HCT116 (cell line): ENCODE results near the gene FRMD4A. TPM values are rescaled to one million over a fixed set of nuclear protein-coding genes. Genes with fewer than 3 reads are reported as not detected.

Source experiments
- ATAC-seq: fragments of 200-7000 bp; cut with Tn5 transposase; 2 replicates; pipeline ENCODE4 v1.9.1; 2020; ENCODE audit warnings: mild to moderate bottlenecking, moderate library complexity
- BruUV-seq: library from RNA; stranded (reverse); fragments of 400-500 nt; replicated peaks from 2 replicates; lab custom pipeline; 2021; lab: Mats Ljungman, UMichigan
- CTCF ChIA-PET: fragments of 300-600 bp; sonication (Branson Sonifier 250); formaldehyde crosslinking; loops from one replicate; lab custom pipeline; 2021; ENCODE audit warnings: antibody characterized with exemption; lab: Charles Lee
- POLR2A ChIA-PET: fragments of 300-600, 350-600 bp; sonication (Branson Sonifier 250); formaldehyde crosslinking; loops from one replicate; lab custom pipeline; 2021; ENCODE audit warnings: antibody characterized with exemption; lab: Charles Lee
- RAD21 ChIA-PET, 2 experiments: fragments of 300-600 bp; sonication (Branson Sonifier 250); formaldehyde crosslinking; loops; one replicate each; lab custom pipeline; 2023; ENCODE audit warnings: low total read pairs in 2 of 2; ENCODE audit not compliant: uncharacterized antibody in 2 of 2, unreplicated experiment in 2 of 2, low non-redundant PET in 1 of 2; lab: Charles Lee
- DNase-seq: peaks from one replicate; pipeline ENCODE4 v3.0.0-alpha.2; 2010; ENCODE audit warnings: low read depth, low spot score
- H2AFZ ChIP-seq: fragments of 200-600 bp; shearing (Covaris generic), sonication (generic); 2 replicates; pipeline ENCODE4 v1.6.1; 2017; ENCODE audit warnings: low read depth, mixed run types, mixed read lengths, antibody characterized with exemption, low read length; ENCODE audit not compliant: poor library complexity, severe bottlenecking
- H3K27ac ChIP-seq: 2 replicates; pipeline ENCODE4 v1.5.1; 2012; ENCODE audit warnings: low read depth, low read length
- H3K27me3 ChIP-seq: fragments of 200-600 bp; sonication (generic); 2 replicates; pipeline ENCODE4 v1.6.1; 2016; ENCODE audit warnings: mixed run types, low read length, mixed read lengths; ENCODE audit not compliant: insufficient read depth
- H3K36me3 ChIP-seq, 2 experiments: fragments of 200-500 bp in 1 of 2; fragments of 200-600 bp in 1 of 2; sonication (Bioruptor generic) in 1 of 2; sonication (generic) in 1 of 2; 2 replicates each; pipeline versions ENCODE4 v1.5.1 to v1.6.1; 2014 to 2016; ENCODE audit warnings: low read length in 2 of 2, inconsistent platforms in 1 of 2, mixed read lengths in 1 of 2, mixed run types in 1 of 2; ENCODE audit not compliant: insufficient read depth in 2 of 2, control insufficient read depth in 1 of 2
- H3K4me1 ChIP-seq, 2 experiments: fragments of 200-600 bp in 1 of 2; sonication (generic) in 1 of 2; 2 replicates each; pipeline versions ENCODE4 v1.5.1 to v1.6.1; 2012 to 2017; ENCODE audit warnings: low read length in 2 of 2, inconsistent platforms in 1 of 2, mild to moderate bottlenecking in 1 of 2, mixed read lengths in 1 of 2, mixed run types in 1 of 2, moderate library complexity in 1 of 2; ENCODE audit not compliant: insufficient read depth in 2 of 2, control insufficient read depth in 1 of 2
- H3K4me2 ChIP-seq: fragments of 200-600 bp; sonication (generic); 2 replicates; pipeline ENCODE4 v1.6.1; 2017; ENCODE audit warnings: mixed run types, low read length, mixed read lengths
- H3K4me3 ChIP-seq, 2 experiments: fragments of 200-600 bp in 1 of 2; sonication (generic) in 1 of 2; replicated peaks in 1 of 2; 2 replicates each; pipeline ENCODE4 v1.5.1; 2011 to 2016; ENCODE audit warnings: low read length in 2 of 2, control low read depth in 1 of 2, low read depth in 1 of 2, mild to moderate bottlenecking in 1 of 2, mixed read lengths in 1 of 2, mixed run types in 1 of 2
- H3K79me2 ChIP-seq: fragments of 200-600 bp; sonication (generic); 2 replicates; pipeline ENCODE4 v1.6.1; 2017; ENCODE audit warnings: mild to moderate bottlenecking, mixed run types, low read length, moderate library complexity, mixed read lengths; ENCODE audit not compliant: insufficient read depth
- H3K9ac ChIP-seq: fragments of 200-600 bp; sonication (generic); 2 replicates; pipeline ENCODE4 v1.6.1; 2016; ENCODE audit warnings: low read length, mixed read lengths
- H3K9me2 ChIP-seq: fragments of 200-600 bp; sonication (generic), shearing (Covaris generic); 2 replicates; pipeline ENCODE4 v1.6.1; 2017; ENCODE audit warnings: mixed run types, mild to moderate bottlenecking, moderate library complexity; ENCODE audit not compliant: insufficient read depth
- H3K9me3 ChIP-seq, 2 experiments: fragments of 200-500 bp in 1 of 2; fragments of 200-600 bp in 1 of 2; sonication (Bioruptor generic) in 1 of 2; sonication (generic) in 1 of 2; 2 replicates each; pipeline ENCODE4 v1.6.1; 2014 to 2017; ENCODE audit warnings: low read length in 2 of 2, mixed read lengths in 2 of 2, inconsistent platforms in 1 of 2, low read depth in 1 of 2, mild to moderate bottlenecking in 1 of 2, mixed run types in 1 of 2, moderate library complexity in 1 of 2; ENCODE audit not compliant: control insufficient read depth in 1 of 2, insufficient read depth in 1 of 2
- H4K20me1 ChIP-seq: fragments of 200-600 bp; sonication (generic), shearing (Covaris generic); 2 replicates; pipeline ENCODE4 v1.6.1; 2017; ENCODE audit warnings: mixed run types, mild to moderate bottlenecking, moderate library complexity; ENCODE audit not compliant: insufficient read depth
- CEBPB ChIP-seq: IDR thresholded peaks from 2 replicates; pipeline ENCODE4 v1.6.1; 2012; ENCODE audit warnings: low read depth
- CTCF ChIP-seq, 3 experiments: fragments of 200-600 bp in 1 of 3; sonication (generic) in 1 of 3; IDR thresholded peaks in 2 of 3; conservative IDR thresholded peaks in 1 of 3; 2 replicates each; pipeline ENCODE4 v1.5.1; 2012 to 2017; ENCODE audit warnings: low read depth in 2 of 3, low read length in 2 of 3, antibody characterized with exemption in 1 of 3, borderline replicate concordance in 1 of 3, control low read depth in 1 of 3, mild to moderate bottlenecking in 1 of 3, mixed read lengths in 1 of 3, mixed run types in 1 of 3, moderate library complexity in 1 of 3; ENCODE audit not compliant: insufficient read depth in 1 of 3
- ELF1 ChIP-seq: IDR thresholded peaks from 2 replicates; pipeline ENCODE4 v1.6.1; 2012; ENCODE audit warnings: low read depth, borderline replicate concordance
- EZH2phosphoT487 ChIP-seq: fragments of 200-600 bp; IDR thresholded peaks from 2 replicates; pipeline ENCODE4 v1.6.1; 2018; ENCODE audit warnings: antibody characterized with exemption, borderline replicate concordance
- POLR2A ChIP-seq: IDR thresholded peaks from 2 replicates; pipeline ENCODE4 v1.7.0; 2011; ENCODE audit warnings: borderline replicate concordance; ENCODE audit not compliant: insufficient read depth, insufficient read length; ENCODE audit errors: extremely low read depth
- POLR2AphosphoS5 ChIP-seq: IDR thresholded peaks from 2 replicates; pipeline ENCODE4 v1.6.1; 2011; ENCODE audit warnings: mild to moderate bottlenecking, low read depth, low read length, moderate library complexity
- REST ChIP-seq: IDR thresholded peaks from 2 replicates; pipeline ENCODE4 v1.6.1; 2012; ENCODE audit warnings: low read depth
- SRF ChIP-seq: IDR thresholded peaks from 2 replicates; pipeline ENCODE4 v1.6.1; 2012; ENCODE audit warnings: low read depth
- TCF7L2 ChIP-seq: IDR thresholded peaks from 2 replicates; pipeline ENCODE4 v1.7.0; 2011; ENCODE audit warnings: borderline replicate concordance, inconsistent platforms; ENCODE audit not compliant: insufficient read depth, insufficient read length; ENCODE audit errors: extremely low read depth
- YY1 ChIP-seq: IDR thresholded peaks from 2 replicates; pipeline ENCODE4 v1.6.1; 2011; ENCODE audit warnings: low read length, low read depth, moderate library complexity, mild to moderate bottlenecking; ENCODE audit not compliant: insufficient replicate concordance; ENCODE audit errors: extremely low read depth
- intact Hi-C: fragments of 100-400 bp; cut with micrococcal nuclease; formaldehyde crosslinking; loops from 2 replicates; pipeline ENCODE4 v1.10.0; 2022
- total RNA-seq: library from RNA; stranded (reverse); gene quantifications from one replicate; pipeline ENCODE4 v1.2.1, GENCODE V29; 2021; ENCODE audit not compliant: unreplicated experiment
- TF ChIP-seq, protein P1 (sequence below): IDR thresholded peaks from 2 replicates; pipeline ENCODE4 v1.6.1; 2011; ENCODE audit warnings: mild to moderate bottlenecking, low read length, moderate library complexity; ENCODE audit not compliant: insufficient replicate concordance; ENCODE audit errors: extremely low read depth

FRMD4A gene
- total RNA-seq, 1 experiment from 2014 or later, result 0.20 TPM

- BruUV-seq, result no TSS peak
- Histone ChIP-seq H3K9ac (no peak overlapping the region), H3K27ac (no peak overlapping the region), H2AFZ (no peak overlapping the region), H3K4me1 (no peaks in the 10 kb centered on the region), H3K4me2 (no peak overlapping the region), H3K9me2 (no peaks in the 10 kb centered on the region), H4K20me1 (no peaks in the 10 kb centered on the region), H3K9me3 (no peaks in the 10 kb centered on the region), H3K4me3 (no peak overlapping the region), H3K79me2 (no peaks in the 10 kb centered on the region), H3K27me3 (peaks cover 68% of the 10 kb centered on the region), H3K36me3 (no peaks in the 10 kb centered on the region)
- TF ChIP-seq, protein P1, sequence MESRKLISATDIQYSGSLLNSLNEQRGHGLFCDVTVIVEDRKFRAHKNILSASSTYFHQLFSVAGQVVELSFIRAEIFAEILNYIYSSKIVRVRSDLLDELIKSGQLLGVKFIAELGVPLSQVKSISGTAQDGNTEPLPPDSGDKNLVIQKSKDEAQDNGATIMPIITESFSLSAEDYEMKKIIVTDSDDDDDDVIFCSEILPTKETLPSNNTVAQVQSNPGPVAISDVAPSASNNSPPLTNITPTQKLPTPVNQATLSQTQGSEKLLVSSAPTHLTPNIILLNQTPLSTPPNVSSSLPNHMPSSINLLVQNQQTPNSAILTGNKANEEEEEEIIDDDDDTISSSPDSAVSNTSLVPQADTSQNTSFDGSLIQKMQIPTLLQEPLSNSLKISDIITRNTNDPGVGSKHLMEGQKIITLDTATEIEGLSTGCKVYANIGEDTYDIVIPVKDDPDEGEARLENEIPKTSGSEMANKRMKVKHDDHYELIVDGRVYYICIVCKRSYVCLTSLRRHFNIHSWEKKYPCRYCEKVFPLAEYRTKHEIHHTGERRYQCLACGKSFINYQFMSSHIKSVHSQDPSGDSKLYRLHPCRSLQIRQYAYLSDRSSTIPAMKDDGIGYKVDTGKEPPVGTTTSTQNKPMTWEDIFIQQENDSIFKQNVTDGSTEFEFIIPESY, result no peak
- TF ChIP-seq YY1 (no peak), POLR2A (no peak), EZH2phosphoT487 (no peak), SRF (no peak), POLR2AphosphoS5 (no peak)
- ChIA-PET POLR2A (no interaction called here), CTCF (no interaction called here), RAD21 (no interaction called here)
- intact Hi-C loops, result no loop called here
- DNase-seq (no peak), ATAC-seq (no peak)
Measured at GRCh38 chr10:14329746-14330173, 964 bp downstream of the FRMD4A start.

GRCh38 chr10:14328881-14329672 is 1.6 kb downstream of the FRMD4A start:
- no peak overlapping the region for H3K27ac ChIP-seq
- no peaks in the 10 kb centered on the region for H3K9me3 ChIP-seq
- no peak overlapping the region for H3K4me2 ChIP-seq
- POLR2A ChIA-PET, result no interaction called here
- H3K4me1 ChIP-seq, result no peaks in the 10 kb centered on the region
- intact Hi-C loops, result no loop called here
- peaks cover 61% of the 10 kb centered on the region for H3K27me3 ChIP-seq
- H3K79me2 ChIP-seq, result no peaks in the 10 kb centered on the region
- BruUV-seq, result no TSS peak
- no peak for ATAC-seq
- RAD21 ChIA-PET, result no interaction called here
- H2AFZ ChIP-seq, result no peak overlapping the region
- DNase-seq, result no peak
- CTCF ChIA-PET, result no interaction called here
- no peak overlapping the region for H3K9ac ChIP-seq
- H4K20me1 ChIP-seq, result no peaks in the 10 kb centered on the region
- H3K4me3 ChIP-seq, result no peak overlapping the region
- H3K9me2 ChIP-seq, result no peaks in the 10 kb centered on the region
- no peaks in the 10 kb centered on the region for H3K36me3 ChIP-seq
- TF ChIP-seq TCF7L2 (no peak), CEBPB (no peak), ELF1 (no peak), CTCF (IDR thresholded peaks at IDR 0.05 in 2 of 3, conservative IDR thresholded peaks at IDR 0.05 in 1 of 3; ENCODE audit: borderline replicate concordance in 1 of 3, insufficient read depth in 1 of 3, low read depth in 2 of 3, low read length in 2 of 3) (no peak), REST (no peak)
